ENCODE data around the gene AADACL4. TPM values are rescaled to one million over a fixed set of nuclear protein-coding genes. Genes with fewer than 3 reads are reported as not detected.
"Not testable (repeated sequence)": the region's sequence is repeated elsewhere in the genome, so short reads cannot be mapped to it uniquely, and the experiment has no call there.

Gene AADACL4
- total and polyA plus RNA-seq, 2 donors: 0.05 TPM; not detected in 1

- H3K36me3 ChIP-seq (ENCODE audit: control insufficient read depth in 2 of 2, insufficient read depth in 2 of 2, low read length in 1 of 2): no peaks in the 10 kb centered on the region
- H3K9me3 ChIP-seq (ENCODE audit: control insufficient read depth in 2 of 2, insufficient read depth in 1 of 2, low read length in 1 of 2): peaks cover 0 to 11% of the 10 kb centered on the region in 2 donors
- peaks cover 0 to 3% of the 10 kb centered on the region in 2 donors for H3K4me1 ChIP-seq (ENCODE audit: control insufficient read depth in 2 of 2, insufficient read depth in 2 of 2, low read length in 2 of 2)
- H3K4me3 ChIP-seq (ENCODE audit: low read length in 2 of 2): no peak overlapping the region
- no peak overlapping the region for H3K27ac ChIP-seq (ENCODE audit: low read depth in 1 of 2, low read length in 1 of 2)
- no peaks in the 10 kb centered on the region for H3K27me3 ChIP-seq (ENCODE audit: control insufficient read depth in 2 of 2, insufficient read depth in 1 of 2, low read length in 1 of 2)
- no peak for DNase-seq (ENCODE audit: low read depth in 6 of 9, low spot score in 9 of 9)
- 93% methylated on average over 18 of the region's 18 CpGs for WGBS
These were observed 9.1 kb upstream of the AADACL4 start for GRCh38 chr1:12634696-12635202.

- H3K36me3 ChIP-seq (ENCODE audit: control insufficient read depth in 2 of 2, insufficient read depth in 2 of 2, low read length in 1 of 2): no peaks in the 10 kb centered on the region
- H3K27ac ChIP-seq (ENCODE audit: low read depth in 1 of 2, low read length in 1 of 2): no peak overlapping the region
- WGBS: 90% methylated on average over 15 of the region's 15 CpGs
- peaks cover 2 to 17% of the 10 kb centered on the region in 2 donors for H3K9me3 ChIP-seq (ENCODE audit: control insufficient read depth in 2 of 2, insufficient read depth in 1 of 2, low read length in 1 of 2)
- peaks cover 0 to 3% of the 10 kb centered on the region in 2 donors for H3K4me1 ChIP-seq (ENCODE audit: control insufficient read depth in 2 of 2, insufficient read depth in 2 of 2, low read length in 2 of 2)
- H3K4me3 ChIP-seq (ENCODE audit: low read length in 2 of 2): no peak overlapping the region
- DNase-seq (ENCODE audit: low read depth in 6 of 9, low spot score in 9 of 9): no peak
- H3K27me3 ChIP-seq (ENCODE audit: control insufficient read depth in 2 of 2, insufficient read depth in 1 of 2, low read length in 1 of 2): no peaks in the 10 kb centered on the region
These were observed 7.6 kb upstream of the AADACL4 start for GRCh38 chr1:12636098-12636950.

GRCh38 chr1:12637693-12638092, 6.2 kb upstream of the AADACL4 start:
- DNase-seq (ENCODE audit: low read depth in 6 of 9, low spot score in 9 of 9): no peak
- WGBS: 97% methylated on average over 8 of the region's 8 CpGs
- Histone ChIP-seq H3K9me3 (ENCODE audit: control insufficient read depth in 2 of 2, insufficient read depth in 1 of 2, low read length in 1 of 2) (peaks cover 2 to 17% of the 10 kb centered on the region in 2 donors), H3K36me3 (ENCODE audit: control insufficient read depth in 2 of 2, insufficient read depth in 2 of 2, low read length in 1 of 2) (no peaks in the 10 kb centered on the region), H3K27ac (ENCODE audit: low read depth in 1 of 2, low read length in 1 of 2) (no peak overlapping the region), H3K4me1 (ENCODE audit: control insufficient read depth in 2 of 2, insufficient read depth in 2 of 2, low read length in 2 of 2) (peaks cover 0 to 3% of the 10 kb centered on the region in 2 donors), H3K27me3 (ENCODE audit: control insufficient read depth in 2 of 2, insufficient read depth in 1 of 2, low read length in 1 of 2) (no peaks in the 10 kb centered on the region), H3K4me3 (ENCODE audit: low read length in 2 of 2) (no peak overlapping the region)

GRCh38 chr1:12640237-12640957, 3.5 kb upstream of the AADACL4 start:
- no peaks in the 10 kb centered on the region for H3K27me3 ChIP-seq (ENCODE audit: control insufficient read depth in 2 of 2, insufficient read depth in 1 of 2, low read length in 1 of 2)
- no peak for DNase-seq (ENCODE audit: low read depth in 6 of 9, low spot score in 9 of 9)
- no peaks in the 10 kb centered on the region for H3K36me3 ChIP-seq (ENCODE audit: control insufficient read depth in 2 of 2, insufficient read depth in 2 of 2, low read length in 1 of 2)
- H3K27ac ChIP-seq (ENCODE audit: low read depth in 1 of 2, low read length in 1 of 2): no peak overlapping the region
- 94% methylated on average over 7 of the region's 7 CpGs for WGBS
- H3K4me1 ChIP-seq (ENCODE audit: control insufficient read depth in 2 of 2, insufficient read depth in 2 of 2, low read length in 2 of 2): no peaks in the 10 kb centered on the region
- no peak overlapping the region for H3K4me3 ChIP-seq (ENCODE audit: low read length in 2 of 2)
- peaks cover 2 to 14% of the 10 kb centered on the region in 2 donors for H3K9me3 ChIP-seq (ENCODE audit: control insufficient read depth in 2 of 2, insufficient read depth in 1 of 2, low read length in 1 of 2)

- no peak for DNase-seq (ENCODE audit: low read depth in 6 of 9, low spot score in 9 of 9)
- Histone ChIP-seq H3K27me3 (ENCODE audit: control insufficient read depth in 2 of 2, insufficient read depth in 1 of 2, low read length in 1 of 2) (no peaks in the 10 kb centered on the region), H3K36me3 (ENCODE audit: control insufficient read depth in 2 of 2, insufficient read depth in 2 of 2, low read length in 1 of 2) (no peaks in the 10 kb centered on the region), H3K4me1 (ENCODE audit: control insufficient read depth in 2 of 2, insufficient read depth in 2 of 2, low read length in 2 of 2) (no peaks in the 10 kb centered on the region), H3K4me3 (ENCODE audit: low read length in 2 of 2) (no peak overlapping the region), H3K9me3 (ENCODE audit: control insufficient read depth in 2 of 2, insufficient read depth in 1 of 2, low read length in 1 of 2) (peaks cover 2 to 14% of the 10 kb centered on the region in 2 donors), H3K27ac (ENCODE audit: low read depth in 1 of 2, low read length in 1 of 2) (no peak overlapping the region)
These were observed 3.0 kb upstream of the AADACL4 start for GRCh38 chr1:12640958-12641272.

GRCh38 chr1:12643079-12643478, 806 bp upstream of the AADACL4 start:
- Histone ChIP-seq H3K4me1 (ENCODE audit: control insufficient read depth in 2 of 2, insufficient read depth in 2 of 2, low read length in 2 of 2) (no peaks in the 10 kb centered on the region), H3K9me3 (ENCODE audit: control insufficient read depth in 2 of 2, insufficient read depth in 1 of 2, low read length in 1 of 2) (peaks cover 2 to 14% of the 10 kb centered on the region in 2 donors), H3K27ac (ENCODE audit: low read depth in 1 of 2, low read length in 1 of 2) (no peak overlapping the region), H3K27me3 (ENCODE audit: control insufficient read depth in 2 of 2, insufficient read depth in 1 of 2, low read length in 1 of 2) (no peaks in the 10 kb centered on the region), H3K36me3 (ENCODE audit: control insufficient read depth in 2 of 2, insufficient read depth in 2 of 2, low read length in 1 of 2) (no peaks in the 10 kb centered on the region), H3K4me3 (ENCODE audit: low read length in 2 of 2) (no peak overlapping the region)
- WGBS: 97% methylated on average over 2 of the region's 2 CpGs
- DNase-seq (ENCODE audit: low read depth in 6 of 9, low spot score in 9 of 9): no peak

- Histone ChIP-seq H3K4me1 (ENCODE audit: control insufficient read depth in 2 of 2, insufficient read depth in 2 of 2, low read length in 2 of 2) (no peaks in the 10 kb centered on the region), H3K27ac (ENCODE audit: low read depth in 1 of 2, low read length in 1 of 2) (no peak overlapping the region), H3K9me3 (ENCODE audit: control insufficient read depth in 2 of 2, insufficient read depth in 1 of 2, low read length in 1 of 2) (peaks cover 2 to 10% of the 10 kb centered on the region in 2 donors), H3K36me3 (ENCODE audit: control insufficient read depth in 2 of 2, insufficient read depth in 2 of 2, low read length in 1 of 2) (no peaks in the 10 kb centered on the region), H3K27me3 (ENCODE audit: control insufficient read depth in 2 of 2, insufficient read depth in 1 of 2, low read length in 1 of 2) (no peaks in the 10 kb centered on the region), H3K4me3 (ENCODE audit: low read length in 2 of 2) (no peak overlapping the region)
- 96% methylated on average over 2 of the region's 2 CpGs for WGBS
- no peak for DNase-seq (ENCODE audit: low read depth in 6 of 9, low spot score in 9 of 9)
These were observed 352 bp downstream of the AADACL4 start for GRCh38 chr1:12644237-12644636.

- no peaks in the 10 kb centered on the region for H3K4me1 ChIP-seq (ENCODE audit: control insufficient read depth in 2 of 2, insufficient read depth in 2 of 2, low read length in 2 of 2)
- H3K36me3 ChIP-seq (ENCODE audit: control insufficient read depth in 2 of 2, insufficient read depth in 2 of 2, low read length in 1 of 2): no peaks in the 10 kb centered on the region
- no peak for DNase-seq (ENCODE audit: low read depth in 6 of 9, low spot score in 9 of 9)
- H3K4me3 ChIP-seq (ENCODE audit: low read length in 2 of 2): no peak overlapping the region
- 95% methylated on average over 2 of the region's 2 CpGs for WGBS
- H3K9me3 ChIP-seq (ENCODE audit: control insufficient read depth in 2 of 2, insufficient read depth in 1 of 2, low read length in 1 of 2): peaks cover 2 to 6% of the 10 kb centered on the region in 2 donors
- no peak overlapping the region for H3K27ac ChIP-seq (ENCODE audit: low read depth in 1 of 2, low read length in 1 of 2)
- no peaks in the 10 kb centered on the region for H3K27me3 ChIP-seq (ENCODE audit: control insufficient read depth in 2 of 2, insufficient read depth in 1 of 2, low read length in 1 of 2)
These were observed 944 bp downstream of the AADACL4 start for GRCh38 chr1:12644829-12645228.

- WGBS: 93% methylated on average over 9 of the region's 9 CpGs
- DNase-seq (ENCODE audit: low read depth in 6 of 9, low spot score in 9 of 9): not testable (repeated sequence)
These were observed 1.5 kb downstream of the AADACL4 start for GRCh38 chr1:12645401-12645800.

More at GRCh38 chr1:12645401-12645800, 1.5 kb downstream of the AADACL4 start:
- not testable (repeated sequence) for H3K27me3 ChIP-seq (ENCODE audit: control insufficient read depth in 2 of 2, insufficient read depth in 1 of 2, low read length in 1 of 2); H3K4me3 ChIP-seq (ENCODE audit: low read length in 2 of 2); H3K4me1 ChIP-seq (ENCODE audit: control insufficient read depth in 2 of 2, insufficient read depth in 2 of 2, low read length in 2 of 2); H3K36me3 ChIP-seq (ENCODE audit: control insufficient read depth in 2 of 2, insufficient read depth in 2 of 2, low read length in 1 of 2); H3K27ac ChIP-seq (ENCODE audit: low read depth in 1 of 2, low read length in 1 of 2); H3K9me3 ChIP-seq (ENCODE audit: control insufficient read depth in 2 of 2, insufficient read depth in 1 of 2, low read length in 1 of 2)

Data from thymus (tissue), 11 donors.